GM19397 (cell line): ENCODE data around the gene JAKMIP1.
"Not testable (repeated sequence)": the region's sequence is repeated elsewhere in the genome, so short reads cannot be mapped to it uniquely, and the experiment has no call there.

ENCODE experiments used
- ATAC-seq: cut with Tn5 transposase; IDR thresholded peaks from one replicate; pipeline ENCODE4 v1.9.1; 2021; ENCODE audit warnings: mild to moderate bottlenecking, moderate library complexity; ENCODE audit not compliant: unreplicated experiment

JAKMIP1 gene

GRCh38 chr4:5999356-5999755 is 201.0 kb downstream of the JAKMIP1 start:
- ATAC-seq: no peak

- no peak for ATAC-seq
Measured at GRCh38 chr4:5998333-5998936, 201.9 kb downstream of the JAKMIP1 start.

- ATAC-seq: no peak
Measured at GRCh38 chr4:5996641-5997040, 203.7 kb downstream of the JAKMIP1 start.

GRCh38 chr4:5995901-5996623 is 204.3 kb downstream of the JAKMIP1 start:
- ATAC-seq: no peak

- ATAC-seq: no peak
Measured at GRCh38 chr4:5993876-5994811, 206.2 kb downstream of the JAKMIP1 start.

GRCh38 chr4:5993346-5993745 is 207.0 kb downstream of the JAKMIP1 start:
- not testable (repeated sequence) for ATAC-seq

GRCh38 chr4:5992828-5993321 is 207.5 kb downstream of the JAKMIP1 start:
- ATAC-seq: no peak

GRCh38 chr4:5992171-5992827 is 208.1 kb downstream of the JAKMIP1 start:
- ATAC-seq: no peak

- no peak for ATAC-seq
Measured at GRCh38 chr4:5991405-5991804, 208.9 kb downstream of the JAKMIP1 start.

- no peak for ATAC-seq
Measured at GRCh38 chr4:5990446-5991160, 209.7 kb downstream of the JAKMIP1 start.

- no peak for ATAC-seq
Measured at GRCh38 chr4:5989236-5990225, 210.8 kb downstream of the JAKMIP1 start.

GRCh38 chr4:5988086-5988845 is 212.1 kb downstream of the JAKMIP1 start:
- no peak for ATAC-seq

GRCh38 chr4:5984843-5985242 is 215.5 kb downstream of the JAKMIP1 start:
- ATAC-seq: no peak

GRCh38 chr4:5982156-5982973 is 218.0 kb downstream of the JAKMIP1 start:
- no peak for ATAC-seq

GRCh38 chr4:5980436-5981155 is 219.8 kb downstream of the JAKMIP1 start:
- ATAC-seq: no peak

- no peak for ATAC-seq
Measured at GRCh38 chr4:5979981-5980380, 220.4 kb downstream of the JAKMIP1 start.

- no peak for ATAC-seq
Measured at GRCh38 chr4:5976921-5977320, 223.4 kb downstream of the JAKMIP1 start.
